ENCODE data around the gene TBC1D4. TPM values are rescaled to one million over a fixed set of nuclear protein-coding genes. Genes with fewer than 3 reads are reported as not detected.
"Not testable (repeated sequence)": the region's sequence is repeated elsewhere in the genome, so short reads cannot be mapped to it uniquely, and the experiment has no call there.

The TBC1D4 gene
- polyA plus RNA-seq, 4 donors = 55.1 to 62.5 (median 59.5) TPM

DNA sequence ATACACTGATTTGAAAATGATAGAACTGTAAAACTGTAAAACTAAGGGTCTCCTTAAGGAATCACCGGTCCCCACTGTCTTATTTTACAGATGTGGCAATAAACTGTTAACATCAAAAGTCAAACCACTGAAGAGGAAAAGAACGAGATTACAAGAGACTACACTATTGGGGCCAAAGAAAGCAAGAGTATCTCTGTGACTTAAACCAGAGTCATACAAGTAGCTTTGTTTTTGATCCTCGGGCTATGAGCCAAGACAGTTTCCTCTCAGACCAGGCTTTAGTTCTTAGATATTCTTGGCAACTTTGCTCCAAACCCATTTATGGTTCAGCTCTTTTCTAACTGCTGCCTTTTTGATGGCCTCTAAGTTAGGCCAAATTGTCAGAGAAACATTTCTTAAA lies 113.8 kb downstream of the TBC1D4 start:
- peak in 3 of 4 donors; percentile 23 to 38 (median 37) for DNase-seq (ENCODE audit: low read depth in 4 of 4, low spot score in 3 of 4)

DNA sequence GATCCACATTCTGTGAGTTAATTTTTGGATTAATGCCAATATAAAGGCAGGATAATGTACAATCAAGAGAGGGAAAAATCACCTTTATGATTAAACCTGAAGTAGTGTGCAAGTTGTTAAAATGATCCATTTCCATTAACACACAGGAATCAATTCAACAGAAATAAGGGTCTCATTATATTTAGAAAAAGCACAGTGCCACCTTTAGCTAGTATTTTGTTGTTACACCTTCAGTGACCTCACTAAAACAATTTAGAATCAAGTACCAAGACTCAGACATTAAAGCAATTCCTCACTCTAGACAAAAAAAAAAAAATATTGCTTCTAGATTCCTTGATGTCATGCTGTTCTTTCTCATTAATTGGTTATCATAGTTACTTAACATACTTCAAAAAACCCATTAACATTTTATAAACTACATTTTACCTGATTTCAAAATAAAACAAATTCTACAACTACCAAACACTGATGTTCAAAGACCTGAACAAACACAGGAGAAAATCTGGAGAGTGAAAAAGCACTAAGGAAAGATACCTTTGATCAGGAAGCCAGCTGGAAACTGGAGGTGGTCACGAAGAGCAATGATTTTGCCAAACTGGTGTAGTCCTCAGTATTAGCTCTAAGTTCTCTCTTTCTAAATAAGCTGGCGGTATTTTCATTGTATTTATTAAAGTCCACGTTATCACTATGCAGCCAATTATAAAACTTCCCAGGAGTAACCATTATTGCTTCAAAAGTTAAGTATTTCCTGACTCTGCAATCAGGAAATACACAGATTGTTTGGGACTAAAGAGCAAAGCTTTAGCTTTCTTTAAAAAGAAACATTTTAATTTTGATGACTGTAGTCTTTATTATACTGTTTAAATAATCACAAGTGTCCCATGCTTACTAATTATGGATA lies 115.3 kb downstream of the TBC1D4 start:
- DNase-seq (ENCODE audit: low read depth in 4 of 4, low spot score in 3 of 4) = no peak

DNA sequence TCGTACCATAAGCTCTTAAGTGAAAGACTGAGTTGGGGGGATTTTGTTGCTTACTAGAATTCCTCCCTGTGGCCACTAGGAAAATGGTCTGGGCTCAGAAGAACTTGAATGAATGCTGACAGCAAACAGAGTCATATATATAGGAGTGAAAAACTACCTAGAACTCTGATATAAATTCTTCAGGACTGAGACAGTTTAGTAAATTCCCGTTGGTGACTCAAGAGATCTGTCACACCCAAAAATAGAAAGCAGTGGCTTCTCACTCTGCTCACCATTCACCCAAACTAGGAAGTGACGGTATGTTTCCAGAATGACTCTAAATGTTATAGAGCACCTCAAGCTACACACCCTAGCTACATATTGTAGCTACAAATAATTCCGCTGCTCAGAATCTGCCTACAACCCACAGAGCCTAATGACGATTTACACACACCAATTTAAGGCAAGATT lies 116.2 kb downstream of the TBC1D4 start:
- no peak for DNase-seq (ENCODE audit: low read depth in 4 of 4, low spot score in 3 of 4)

- DNase-seq (ENCODE audit: low read depth in 4 of 4, low spot score in 3 of 4) = no peak
Observed at GRCh38 chr13:75364131-75364713, 117.7 kb downstream of the TBC1D4 start.

DNA sequence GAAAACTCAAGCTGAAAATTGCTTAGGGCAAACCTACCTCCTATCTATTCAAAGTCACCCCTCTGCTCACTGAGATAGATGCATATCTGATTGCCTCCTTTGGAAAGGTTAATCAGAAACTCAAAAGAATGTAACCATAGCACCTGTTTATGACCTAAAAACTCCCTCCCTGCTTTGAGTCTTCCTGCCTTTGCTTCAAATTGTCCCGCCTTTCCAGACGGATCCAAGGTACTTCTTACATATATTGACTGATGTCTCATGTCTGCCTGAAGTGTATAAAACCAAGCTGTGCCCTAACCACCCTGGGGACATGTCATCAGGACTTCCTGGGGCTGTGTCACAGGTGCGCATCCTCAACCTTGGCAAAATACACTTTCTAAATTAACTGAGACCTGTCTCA lies 118.6 kb downstream of the TBC1D4 start:
- no peak for DNase-seq (ENCODE audit: low read depth in 4 of 4, low spot score in 3 of 4)

- no peak for DNase-seq (ENCODE audit: low read depth in 4 of 4, low spot score in 3 of 4)
Observed at GRCh38 chr13:75362026-75362425, 119.9 kb downstream of the TBC1D4 start.

DNA sequence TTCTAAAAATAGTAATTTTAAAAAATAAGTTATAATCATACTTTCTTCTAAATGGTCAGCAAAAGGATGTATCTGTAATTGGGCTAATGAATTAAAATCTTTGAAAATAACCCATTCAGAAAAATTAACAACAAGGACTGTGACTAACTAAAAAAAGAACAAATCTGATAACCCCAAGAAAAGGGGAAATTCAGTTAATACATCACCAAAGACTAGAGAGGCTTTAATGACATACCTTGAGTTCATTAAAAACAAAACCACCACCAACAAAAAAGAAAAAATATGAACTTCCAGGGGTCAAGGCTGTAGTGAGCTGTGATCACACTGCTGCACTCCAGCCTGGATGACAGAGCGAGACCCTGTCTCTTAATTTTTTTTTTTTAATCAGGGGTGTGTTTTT lies 121.8 kb downstream of the TBC1D4 start:
- no peak for DNase-seq (ENCODE audit: low read depth in 4 of 4, low spot score in 3 of 4)

- DNase-seq (ENCODE audit: low read depth in 4 of 4, low spot score in 3 of 4) = no peak
Observed at GRCh38 chr13:75359266-75359665, 122.7 kb downstream of the TBC1D4 start.

- no peak for DNase-seq (ENCODE audit: low read depth in 4 of 4, low spot score in 3 of 4)
Observed at GRCh38 chr13:75357576-75358289, 124.2 kb downstream of the TBC1D4 start.

DNA sequence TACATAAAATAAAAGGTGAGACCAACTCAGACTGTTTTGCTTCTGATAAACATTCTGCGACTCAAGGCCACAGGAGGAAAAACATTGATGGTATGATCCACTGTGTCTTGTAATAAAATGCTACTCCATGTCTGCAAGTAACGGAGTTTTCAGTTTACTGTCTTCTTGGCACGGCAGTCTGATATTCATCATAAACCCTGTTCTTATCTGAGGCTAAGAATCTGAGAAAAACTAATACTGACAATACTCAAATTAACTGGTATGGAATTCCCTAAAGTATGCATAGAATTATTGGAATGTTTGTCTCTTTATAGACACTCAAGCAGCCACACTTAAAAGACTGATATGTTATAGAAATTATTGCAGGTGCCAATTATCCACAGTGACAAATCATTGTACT lies 125.5 kb downstream of the TBC1D4 start:
- no peak for DNase-seq (ENCODE audit: low read depth in 4 of 4, low spot score in 3 of 4)

DNA sequence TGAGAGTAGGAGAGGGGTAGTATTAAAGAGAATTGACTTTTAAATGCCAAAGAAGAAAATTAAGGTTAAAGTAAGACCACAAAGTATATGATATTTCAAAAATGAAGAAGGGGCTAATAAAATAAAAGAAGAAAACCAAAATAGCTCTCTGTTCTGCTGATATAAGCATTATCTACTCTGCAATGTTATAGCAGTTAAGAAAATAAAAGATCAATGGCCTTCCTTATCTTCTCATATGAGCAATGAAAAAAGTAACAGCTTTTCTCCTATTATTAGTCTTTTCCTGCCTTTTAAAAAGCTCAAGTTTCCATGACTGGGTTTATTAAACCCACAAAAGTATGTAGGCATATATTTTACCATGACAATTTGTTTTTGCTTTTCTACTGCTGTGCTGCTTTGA lies 126.4 kb downstream of the TBC1D4 start:
- DNase-seq (ENCODE audit: low read depth in 4 of 4, low spot score in 3 of 4) = no peak

DNA sequence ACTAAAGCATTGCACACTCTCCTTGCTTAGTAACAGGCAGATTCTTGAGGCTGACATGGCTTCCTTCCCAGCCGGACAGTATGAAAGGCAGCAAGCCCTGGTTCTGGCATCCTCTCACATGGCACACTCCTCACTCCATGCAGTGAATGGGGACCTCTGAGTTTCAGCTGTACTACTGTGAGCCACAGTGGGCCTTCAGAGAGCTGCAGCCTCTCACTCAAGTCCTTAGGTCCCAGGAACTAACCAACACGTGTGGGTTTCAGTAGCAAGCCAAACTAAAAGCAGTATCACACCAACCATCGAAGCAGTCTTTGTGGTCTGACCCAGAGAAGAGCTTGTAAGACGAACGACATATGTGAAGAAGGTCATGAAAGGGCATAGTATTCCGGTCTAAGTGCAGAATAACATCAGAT lies 128.2 kb downstream of the TBC1D4 start:
- DNase-seq (ENCODE audit: low read depth in 4 of 4, low spot score in 3 of 4) = no peak

- no peak for DNase-seq (ENCODE audit: low read depth in 4 of 4, low spot score in 3 of 4)
Observed at GRCh38 chr13:75352641-75353327, 129.2 kb downstream of the TBC1D4 start.

- DNase-seq (ENCODE audit: low read depth in 4 of 4, low spot score in 3 of 4) = not testable (repeated sequence)
Observed at GRCh38 chr13:75351538-75351937, 130.4 kb downstream of the TBC1D4 start.

DNA sequence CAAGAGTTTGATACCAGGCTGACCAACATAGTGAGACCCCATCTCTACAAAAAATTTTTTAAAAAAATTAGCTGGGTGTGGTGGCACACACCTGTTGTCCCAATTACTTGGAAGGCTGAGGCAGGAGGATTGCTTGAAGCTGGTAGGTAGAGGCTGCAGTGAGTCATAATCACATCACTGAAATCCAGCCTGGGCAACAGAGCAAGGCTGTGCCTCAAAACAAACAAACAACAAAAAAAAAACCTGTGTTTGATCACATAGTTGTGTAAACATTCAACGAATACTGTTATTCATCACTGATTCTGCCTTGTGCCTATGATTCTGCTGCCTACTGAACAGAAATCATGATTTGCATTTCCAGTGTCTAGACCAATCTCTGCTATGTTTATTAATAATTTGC lies 134.0 kb downstream of the TBC1D4 start:
- DNase-seq (ENCODE audit: low read depth in 4 of 4, low spot score in 3 of 4) = no peak

DNA sequence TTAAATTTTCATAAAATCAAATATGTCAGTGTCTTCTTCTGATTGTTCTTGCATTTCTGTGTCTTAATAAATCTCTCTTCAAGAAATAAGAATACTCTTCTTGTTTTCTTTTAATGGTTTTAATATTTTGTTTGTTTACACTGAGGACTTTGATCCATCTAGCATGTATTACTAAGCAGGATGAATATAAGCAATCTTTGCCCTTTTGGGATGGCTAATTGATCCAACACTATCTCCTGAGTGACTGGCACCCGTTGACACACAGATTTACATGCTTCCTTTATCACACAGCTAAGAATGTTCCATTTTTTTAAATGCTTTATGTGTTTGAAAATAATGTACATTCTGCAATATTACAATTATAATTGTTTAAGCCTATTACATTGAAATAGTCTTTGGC lies 134.5 kb downstream of the TBC1D4 start:
- DNase-seq (ENCODE audit: low read depth in 4 of 4, low spot score in 3 of 4) = no peak

- no peak for DNase-seq (ENCODE audit: low read depth in 4 of 4, low spot score in 3 of 4)
Observed at GRCh38 chr13:75345193-75345592, 136.8 kb downstream of the TBC1D4 start.

- DNase-seq (ENCODE audit: low read depth in 4 of 4, low spot score in 3 of 4) = no peak
Observed at GRCh38 chr13:75341028-75341427, 140.9 kb downstream of the TBC1D4 start.

GRCh38 chr13:75339635-75340374 lies 142.2 kb downstream of the TBC1D4 start:
- DNase-seq (ENCODE audit: low read depth in 4 of 4, low spot score in 3 of 4) = no peak
